HG03571 (cell line): ENCODE results near the gene CCDC106.

Experiments used
- ATAC-seq: cut with Tn5 transposase; IDR thresholded peaks from one replicate; pipeline ENCODE4 v1.9.1; 2021; ENCODE audit not compliant: unreplicated experiment

The CCDC106 gene

GRCh38 chr19:55680339-55681130, 32.5 kb downstream of the CCDC106 start:
- ATAC-seq: no peak

- ATAC-seq: no peak
Observed at GRCh38 chr19:55681131-55682092, 33.4 kb downstream of the CCDC106 start.

GRCh38 chr19:55683449-55684261, 35.6 kb downstream of the CCDC106 start:
- ATAC-seq: no peak

- ATAC-seq: no peak
Observed at GRCh38 chr19:55684946-55685681, 37.1 kb downstream of the CCDC106 start.

- ATAC-seq: no peak
Observed at GRCh38 chr19:55685776-55686175, 37.8 kb downstream of the CCDC106 start.

GRCh38 chr19:55686311-55687050, 38.5 kb downstream of the CCDC106 start:
- ATAC-seq: no peak

- ATAC-seq: no peak
Observed at GRCh38 chr19:55687281-55688201, 39.5 kb downstream of the CCDC106 start.

- ATAC-seq: no peak
Observed at GRCh38 chr19:55688422-55689218, 40.6 kb downstream of the CCDC106 start.

- no peak for ATAC-seq
Observed at GRCh38 chr19:55689411-55690108, 41.5 kb downstream of the CCDC106 start.

- ATAC-seq: no peak
Observed at GRCh38 chr19:55690109-55690768, 42.2 kb downstream of the CCDC106 start.

GRCh38 chr19:55690769-55691545, 42.9 kb downstream of the CCDC106 start:
- ATAC-seq: no peak

GRCh38 chr19:55691561-55692481, 43.8 kb downstream of the CCDC106 start:
- ATAC-seq: no peak

GRCh38 chr19:55692681-55693081, 44.7 kb downstream of the CCDC106 start:
- ATAC-seq: no peak

GRCh38 chr19:55693336-55693974, 45.4 kb downstream of the CCDC106 start:
- no peak for ATAC-seq
